HAP-1 (cell line): ENCODE data around the gene CHST11.
A peak's percentile ranks its signal among the peaks of the same experiment; 100 is the strongest.

ENCODE experiments used
- DNase-seq, 2 experiments: peaks; one replicate each; pipeline ENCODE4 v3.0.0-alpha.2; 2016 to 2020; ENCODE audit warnings: low spot score in 2 of 2
- H3K27me3 ChIP-seq: fragments of 250-450 bp; sonication (Bioruptor Pico); 2 replicates; pipeline ENCODE4 v1.5.1; 2020; ENCODE audit warnings: low read depth, mild to moderate bottlenecking, moderate library complexity
- H3K36me3 ChIP-seq: fragments of 250-450 bp; sonication (Bioruptor Pico); replicated peaks from 2 replicates; pipeline ENCODE4 v1.5.1; 2020; ENCODE audit warnings: mild to moderate bottlenecking
- H3K4me1 ChIP-seq: fragments of 250-450 bp; sonication (Bioruptor Pico); 2 replicates; pipeline ENCODE4 v1.5.1; 2020; ENCODE audit warnings: mild to moderate bottlenecking
- H3K4me3 ChIP-seq: fragments of 250-450 bp; sonication (Bioruptor Pico); 2 replicates; pipeline ENCODE4 v1.5.1; 2020; ENCODE audit warnings: mild to moderate bottlenecking, moderate library complexity
- H3K9me3 ChIP-seq: fragments of 250-450 bp; sonication (Bioruptor Pico); 2 replicates; pipeline ENCODE4 v1.5.1; 2020; ENCODE audit warnings: mild to moderate bottlenecking, moderate library complexity
- in situ Hi-C: fragments of 300-500 bp; cut with MboI; formaldehyde crosslinking; loops from 3 replicates; pipeline ENCODE4 v1.14.3; 2020; ENCODE audit warnings: low sequenced_read_pairs, inconsistent platforms, mixed read lengths

The CHST11 gene

GRCh38 chr12:104648756-104649155 lies 192.0 kb downstream of the CHST11 start:
- H3K4me3 ChIP-seq: no peak overlapping the region
- no peak for DNase-seq
- no peaks in the 10 kb centered on the region for H3K36me3 ChIP-seq
- H3K4me1 ChIP-seq: no peaks in the 10 kb centered on the region
- no peaks in the 10 kb centered on the region for H3K9me3 ChIP-seq
- in situ Hi-C loops: no loop called here
- H3K27me3 ChIP-seq: no peaks in the 10 kb centered on the region

- Histone ChIP-seq H3K9me3 (no peaks in the 10 kb centered on the region), H3K27me3 (no peaks in the 10 kb centered on the region), H3K36me3 (no peaks in the 10 kb centered on the region), H3K4me3 (no peak overlapping the region), H3K4me1 (no peaks in the 10 kb centered on the region)
- DNase-seq: no peak
- in situ Hi-C loops: no loop called here
Observed at GRCh38 chr12:104649217-104649824, 192.6 kb downstream of the CHST11 start.

GRCh38 chr12:104649921-104650320 lies 193.2 kb downstream of the CHST11 start:
- Histone ChIP-seq H3K9me3 (no peaks in the 10 kb centered on the region), H3K36me3 (no peaks in the 10 kb centered on the region), H3K4me3 (no peak overlapping the region), H3K27me3 (no peaks in the 10 kb centered on the region), H3K4me1 (no peaks in the 10 kb centered on the region)
- no peak for DNase-seq
- in situ Hi-C loops: no loop called here

- no peak overlapping the region for H3K4me3 ChIP-seq
- in situ Hi-C loops: no loop called here
- no peak for DNase-seq
- no peaks in the 10 kb centered on the region for H3K27me3 ChIP-seq
- no peaks in the 10 kb centered on the region for H3K9me3 ChIP-seq
- H3K4me1 ChIP-seq: no peaks in the 10 kb centered on the region
- H3K36me3 ChIP-seq: no peaks in the 10 kb centered on the region
Observed at GRCh38 chr12:104650541-104650940, 193.8 kb downstream of the CHST11 start.

- no peaks in the 10 kb centered on the region for H3K27me3 ChIP-seq
- no peaks in the 10 kb centered on the region for H3K9me3 ChIP-seq
- no peak overlapping the region for H3K4me3 ChIP-seq
- in situ Hi-C loops: no loop called here
- no peak for DNase-seq
- no peaks in the 10 kb centered on the region for H3K36me3 ChIP-seq
- no peaks in the 10 kb centered on the region for H3K4me1 ChIP-seq
Observed at GRCh38 chr12:104651811-104652210, 195.1 kb downstream of the CHST11 start.

GRCh38 chr12:104652358-104652757 lies 195.6 kb downstream of the CHST11 start:
- Histone ChIP-seq H3K4me3 (no peak overlapping the region), H3K9me3 (no peaks in the 10 kb centered on the region), H3K27me3 (no peaks in the 10 kb centered on the region), H3K36me3 (no peaks in the 10 kb centered on the region), H3K4me1 (no peaks in the 10 kb centered on the region)
- in situ Hi-C loops: no loop called here
- DNase-seq: no peak

GRCh38 chr12:104652910-104653309 lies 196.2 kb downstream of the CHST11 start:
- no peak overlapping the region for H3K4me3 ChIP-seq
- H3K27me3 ChIP-seq: no peaks in the 10 kb centered on the region
- no peaks in the 10 kb centered on the region for H3K36me3 ChIP-seq
- no peaks in the 10 kb centered on the region for H3K4me1 ChIP-seq
- no peak for DNase-seq
- in situ Hi-C loops: no loop called here
- H3K9me3 ChIP-seq: no peaks in the 10 kb centered on the region

- no peaks in the 10 kb centered on the region for H3K36me3 ChIP-seq
- no peak overlapping the region for H3K4me3 ChIP-seq
- H3K27me3 ChIP-seq: no peaks in the 10 kb centered on the region
- no peaks in the 10 kb centered on the region for H3K9me3 ChIP-seq
- DNase-seq: peak; percentile 4 to 49
- in situ Hi-C loops: no loop called here
- H3K4me1 ChIP-seq: no peaks in the 10 kb centered on the region
Observed at GRCh38 chr12:104653730-104654664, 197.2 kb downstream of the CHST11 start.

GRCh38 chr12:104654665-104655609 lies 198.2 kb downstream of the CHST11 start:
- H3K4me3 ChIP-seq: no peak overlapping the region
- H3K4me1 ChIP-seq: no peaks in the 10 kb centered on the region
- in situ Hi-C loops: no loop called here
- DNase-seq: no peak
- no peaks in the 10 kb centered on the region for H3K36me3 ChIP-seq
- H3K9me3 ChIP-seq: no peaks in the 10 kb centered on the region
- H3K27me3 ChIP-seq: no peaks in the 10 kb centered on the region

GRCh38 chr12:104656383-104656782 lies 199.6 kb downstream of the CHST11 start:
- DNase-seq: no peak
- Histone ChIP-seq H3K4me1 (no peaks in the 10 kb centered on the region), H3K4me3 (no peak overlapping the region), H3K27me3 (no peaks in the 10 kb centered on the region), H3K9me3 (no peaks in the 10 kb centered on the region), H3K36me3 (no peaks in the 10 kb centered on the region)
- in situ Hi-C loops: no loop called here

GRCh38 chr12:104656921-104657320 lies 200.2 kb downstream of the CHST11 start:
- in situ Hi-C loops: no loop called here
- Histone ChIP-seq H3K4me3 (no peak overlapping the region), H3K9me3 (no peaks in the 10 kb centered on the region), H3K4me1 (no peaks in the 10 kb centered on the region), H3K36me3 (no peaks in the 10 kb centered on the region), H3K27me3 (no peaks in the 10 kb centered on the region)
- DNase-seq: no peak

- Histone ChIP-seq H3K4me1 (no peaks in the 10 kb centered on the region), H3K9me3 (no peaks in the 10 kb centered on the region), H3K4me3 (no peak overlapping the region), H3K27me3 (no peaks in the 10 kb centered on the region), H3K36me3 (no peaks in the 10 kb centered on the region)
- DNase-seq: no peak
- in situ Hi-C loops: no loop called here
Observed at GRCh38 chr12:104657726-104658484, 201.2 kb downstream of the CHST11 start.

- Histone ChIP-seq H3K9me3 (no peaks in the 10 kb centered on the region), H3K36me3 (no peaks in the 10 kb centered on the region), H3K4me1 (no peaks in the 10 kb centered on the region), H3K27me3 (no peaks in the 10 kb centered on the region), H3K4me3 (no peak overlapping the region)
- in situ Hi-C loops: no loop called here
- no peak for DNase-seq
Observed at GRCh38 chr12:104659058-104659457, 202.3 kb downstream of the CHST11 start.
